GM12878 (cell line): ENCODE results near the gene PMP22.

Source experiments
- BCLAF1 ChIP-seq: fragments of 450-650 bp; IDR thresholded peaks from 2 replicates; pipeline ENCODE4 v1.6.1; 2017; ENCODE audit warnings: antibody characterized with exemption, mild to moderate bottlenecking, moderate library complexity
- CEBPB ChIP-seq, 2 experiments: fragments of 150-350 bp in 1 of 2; IDR thresholded peaks; 2 replicates each; pipeline ENCODE4 v1.6.1; 2012 to 2014; ENCODE audit warnings: low read depth in 2 of 2, low read length in 2 of 2, borderline replicate concordance in 1 of 2, inconsistent platforms in 1 of 2
- CHD2 ChIP-seq: IDR thresholded peaks from 2 replicates; pipeline ENCODE4 v1.6.1; 2011; ENCODE audit warnings: low read depth, low read length, improper control_type of control experiment, borderline replicate concordance
- CTCF ChIP-seq, 3 experiments: IDR thresholded peaks in 2 of 3; conservative IDR thresholded peaks in 1 of 3; 2 replicates each; pipeline ENCODE4 v1.5.1; 2011; ENCODE audit warnings: low read depth in 3 of 3, low read length in 3 of 3, mild to moderate bottlenecking in 3 of 3, control low read depth in 2 of 3, moderate library complexity in 2 of 3, inconsistent platforms in 1 of 3, mixed read lengths in 1 of 3; ENCODE audit not compliant: control insufficient read depth in 2 of 3, insufficient read depth in 1 of 3; ENCODE audit errors: extremely low read depth in 1 of 3
- EZH2 ChIP-seq: IDR thresholded peaks from 2 replicates; pipeline ENCODE4 v1.6.1; 2012; ENCODE audit warnings: low read depth, mild to moderate bottlenecking, control low read depth, inconsistent platforms, low read length, borderline replicate concordance; ENCODE audit not compliant: control insufficient read depth
- GABPA ChIP-seq: IDR thresholded peaks from 2 replicates; pipeline ENCODE4 v1.6.1; 2014; ENCODE audit warnings: antibody characterized with exemption, low read depth, mild to moderate bottlenecking, inconsistent platforms
- NFIC ChIP-seq: IDR thresholded peaks from 2 replicates; pipeline ENCODE4 v1.6.1; 2012; ENCODE audit warnings: low read depth, mild to moderate bottlenecking, inconsistent platforms, low read length, moderate library complexity
- NFYB ChIP-seq: IDR thresholded peaks from 2 replicates; pipeline ENCODE4 v1.6.1; 2011; ENCODE audit warnings: low read depth, mild to moderate bottlenecking, low read length, improper control_type of control experiment, moderate library complexity; ENCODE audit not compliant: insufficient read depth
- PAX5 ChIP-seq: IDR thresholded peaks from 2 replicates; pipeline ENCODE4 v1.6.1; 2011; ENCODE audit warnings: low read depth, low read length, borderline replicate concordance
- POLR2A ChIP-seq: IDR thresholded peaks from 2 replicates; pipeline ENCODE4 v1.6.1; 2011; ENCODE audit warnings: low read depth, mild to moderate bottlenecking, low read length
- POU2F2 ChIP-seq: IDR thresholded peaks from 3 replicates; pipeline ENCODE4 v1.6.1; 2011; ENCODE audit warnings: low read depth, mild to moderate bottlenecking, low read length, borderline replicate concordance
- RAD51 ChIP-seq: fragments of 450-650 bp; IDR thresholded peaks from 2 replicates; pipeline ENCODE4 v1.6.1; 2016; ENCODE audit warnings: moderate library complexity, mild to moderate bottlenecking, inconsistent platforms
- USF2 ChIP-seq: IDR thresholded peaks from 2 replicates; pipeline ENCODE4 v1.6.1; 2011; ENCODE audit warnings: low read depth, low read length, improper control_type of control experiment, borderline replicate concordance
- ZBTB33 ChIP-seq: fragments of 450-650 bp; IDR thresholded peaks from 2 replicates; pipeline ENCODE4 v1.6.1; 2017; ENCODE audit warnings: mild to moderate bottlenecking

- TF ChIP-seq PAX5 (no peak), GABPA (no peak), BCLAF1 (no peak), RAD51 (no peak), POU2F2 (no peak), POLR2A (no peak), EZH2 (no peak), ZBTB33 (no peak), CEBPB (IDR thresholded peaks at IDR 0.05; ENCODE audit: borderline replicate concordance in 1 of 2, low read depth in 2 of 2, low read length in 2 of 2) (no peak), USF2 (no peak), NFIC (no peak), CTCF (IDR thresholded peaks at IDR 0.05 in 2 of 3, conservative IDR thresholded peaks at IDR 0.05 in 1 of 3; ENCODE audit: control insufficient read depth in 2 of 3, extremely low read depth in 1 of 3, insufficient read depth in 1 of 3, low read depth in 3 of 3, low read length in 3 of 3) (no peak), NFYB (no peak), CHD2 (no peak)
Measured at GRCh38 chr17:15230866-15231265, 34.3 kb downstream of the PMP22 start.
